ENCODE data around the gene DOK1.

DOK1 gene

GRCh38 chr2:74553892-74554819 lies at the start of gene DOK1, which contains the start of gene LOXL3:
Gene DOK1, plus strand, starts transcription at chr2:74554720. Its CDS starts 35 bp downstream, at chr2:74554755.
Gene LOXL3, minus strand, starts transcription at chr2:74553942. Its CDS starts 1,308 bp downstream, at chr2:74552634.
- DNase-seq: peak; percentile 85 to 91
- TF ChIP-seq GATA1 (IDR thresholded peaks at IDR 0.05; ENCODE audit: low read depth, low read length) (no peak), POLR2A (IDR thresholded peaks at IDR 0.05; ENCODE audit: low read length) (no peak)

- TF ChIP-seq POLR2A (IDR thresholded peaks at IDR 0.05; ENCODE audit: low read length) (no peak), GATA1 (IDR thresholded peaks at IDR 0.05; ENCODE audit: low read depth, low read length) (no peak)
Observed at GRCh38 chr2:74505448-74506246, 48.9 kb upstream of the DOK1 start.

GRCh38 chr2:74507145-74507925 lies 47.2 kb upstream of the DOK1 start, which contains the start of gene PCGF1:
Gene PCGF1, minus strand, starts transcription at chr2:74507695. Its CDS starts 27 bp downstream, at chr2:74507668.
- TF ChIP-seq POLR2A (IDR thresholded peaks at IDR 0.05; ENCODE audit: low read length) (peak; percentile 84), GATA1 (IDR thresholded peaks at IDR 0.05; ENCODE audit: low read depth, low read length) (no peak)
- DNase-seq: peak; percentile 98

More at GRCh38 chr2:74505448-74506246, 48.9 kb upstream of the DOK1 start:
- no peak for DNase-seq

GRCh38 chr2:74507926-74508520 lies 46.5 kb upstream of the DOK1 start:
- TF ChIP-seq POLR2A (IDR thresholded peaks at IDR 0.05; ENCODE audit: low read length): no peak
- no peak for TF ChIP-seq GATA1 (IDR thresholded peaks at IDR 0.05; ENCODE audit: low read depth, low read length)
- DNase-seq: peak; percentile 52 to 70

GRCh38 chr2:74510272-74510671 lies 44.2 kb upstream of the DOK1 start:
- TF ChIP-seq POLR2A (IDR thresholded peaks at IDR 0.05; ENCODE audit: low read length) (no peak), GATA1 (IDR thresholded peaks at IDR 0.05; ENCODE audit: low read depth, low read length) (no peak)
- no peak for DNase-seq

GRCh38 chr2:74511104-74511989 lies 43.2 kb upstream of the DOK1 start:
- no peak for TF ChIP-seq POLR2A (IDR thresholded peaks at IDR 0.05; ENCODE audit: low read length)
- TF ChIP-seq GATA1 (IDR thresholded peaks at IDR 0.05; ENCODE audit: low read depth, low read length): no peak
- no peak for DNase-seq

- DNase-seq: no peak
- TF ChIP-seq POLR2A (IDR thresholded peaks at IDR 0.05; ENCODE audit: low read length) (no peak), GATA1 (IDR thresholded peaks at IDR 0.05; ENCODE audit: low read depth, low read length) (no peak)
Observed at GRCh38 chr2:74512744-74513604, 41.5 kb upstream of the DOK1 start.

GRCh38 chr2:74513605-74514367 lies 40.7 kb upstream of the DOK1 start:
- peak in 1 of 2 experiments; percentile 63 for DNase-seq
- TF ChIP-seq POLR2A (IDR thresholded peaks at IDR 0.05; ENCODE audit: low read length): no peak
- TF ChIP-seq GATA1 (IDR thresholded peaks at IDR 0.05; ENCODE audit: low read depth, low read length): no peak

- DNase-seq: no peak
- no peak for TF ChIP-seq GATA1 (IDR thresholded peaks at IDR 0.05; ENCODE audit: low read depth, low read length)
- TF ChIP-seq POLR2A (IDR thresholded peaks at IDR 0.05; ENCODE audit: low read length): no peak
Observed at GRCh38 chr2:74514368-74515270, 39.9 kb upstream of the DOK1 start, which contains the start of gene TLX2. Gene TLX2, plus strand, starts transcription at chr2:74514450. Its CDS starts 357 bp downstream, at chr2:74514807.
